Renal pelvis (tissue), 4 donors: ENCODE measurements around the gene CCDC88B. TPM values are rescaled to one million over a fixed set of nuclear protein-coding genes. Genes with fewer than 3 reads are reported as not detected.
A peak's percentile ranks its signal among the peaks of the same experiment; 100 is the strongest.
"Not testable (repeated sequence)": the region's sequence is repeated elsewhere in the genome, so short reads cannot be mapped to it uniquely, and the experiment has no call there.

Experiments used
- DNase-seq: peaks from one replicate; pipeline ENCODE4 v3.0.0-alpha.2; 2013
- polyA plus RNA-seq, 3 donors: library from polyadenylated mRNA; unstranded; fragments of 120-200 nt; gene quantifications; one replicate each; pipeline ENCODE4 v1.2.1, GENCODE V29; 2013; ENCODE audit not compliant: insufficient read length in 3 of 3

The CCDC88B gene
- polyA plus RNA-seq, 3 donors, result 3.2 to 4.0 (median 3.4) TPM

- DNase-seq, result peak; percentile 97
These were observed 34.8 kb upstream of the CCDC88B start, which contains the start of gene ESRRA for GRCh38 chr11:64305075-64305690. TSS of gene ESRRA (plus strand) at chr11:64305524. CDS start at chr11:64307180, 1,656 bp downstream.

- DNase-seq, result peak; percentile 45
These were observed 34.1 kb upstream of the CCDC88B start for GRCh38 chr11:64305691-64306562.

- DNase-seq, result no peak
These were observed 33.5 kb upstream of the CCDC88B start for GRCh38 chr11:64306563-64306875.

- DNase-seq, result no peak
These were observed 33.0 kb upstream of the CCDC88B start for GRCh38 chr11:64306876-64307622.

GRCh38 chr11:64307795-64308194 lies 32.2 kb upstream of the CCDC88B start:
- DNase-seq, result not testable (repeated sequence)

GRCh38 chr11:64312947-64313346 lies 27.1 kb upstream of the CCDC88B start:
- no peak for DNase-seq

GRCh38 chr11:64313491-64314145 lies 26.4 kb upstream of the CCDC88B start:
- DNase-seq, result no peak

- DNase-seq, result no peak
These were observed 25.7 kb upstream of the CCDC88B start for GRCh38 chr11:64314146-64314804.

GRCh38 chr11:64314805-64315561 lies 25.0 kb upstream of the CCDC88B start:
- no peak for DNase-seq

GRCh38 chr11:64315667-64316526 lies 24.1 kb upstream of the CCDC88B start:
- not testable (repeated sequence) for DNase-seq

- no peak for DNase-seq
These were observed 23.2 kb upstream of the CCDC88B start for GRCh38 chr11:64316672-64317324.

- DNase-seq, result peak; percentile 98
These were observed 22.6 kb upstream of the CCDC88B start, which contains the start of gene TRMT112 for GRCh38 chr11:64317325-64317960. TSS of gene TRMT112 (minus strand) at chr11:64317559. CDS start at chr11:64317526, 33 bp downstream.

GRCh38 chr11:64317961-64318765 lies 21.8 kb upstream of the CCDC88B start, which contains the start of gene PRDX5:
TSS of gene PRDX5 (plus strand) at chr11:64318121. CDS start at chr11:64318216, 95 bp downstream.
- peak; percentile 96 for DNase-seq

GRCh38 chr11:64318766-64319761 lies 20.9 kb upstream of the CCDC88B start:
- no peak for DNase-seq

GRCh38 chr11:64320556-64320955 lies 19.4 kb upstream of the CCDC88B start:
- no peak for DNase-seq

GRCh38 chr11:64321026-64321425 lies 19.0 kb upstream of the CCDC88B start:
- no peak for DNase-seq
